Cardiac fibroblast (primary cell): ENCODE results near the gene KCNQ5.

Experiments
- DNase-seq, 2 donors: peaks; one replicate each; pipeline versions ENCODE4 v3.0.0 to v3.0.0-alpha.2; 2010; ENCODE audit warnings: low read depth in 2 of 2
- H3K4me3 ChIP-seq, 2 donors: replicated peaks in 1 of 2; 1 replicate in 1 of 2; 2 replicates in 1 of 2; pipeline ENCODE4 v1.5.1; 2011; ENCODE audit warnings: low read depth in 2 of 2, low read length in 2 of 2, mild to moderate bottlenecking in 2 of 2, moderate library complexity in 1 of 2
- CTCF ChIP-seq: IDR thresholded peaks from one replicate; pipeline ENCODE4 v1.5.1; 2011; ENCODE audit warnings: low read depth, mild to moderate bottlenecking, low read length, inconsistent platforms

KCNQ5 gene

DNA sequence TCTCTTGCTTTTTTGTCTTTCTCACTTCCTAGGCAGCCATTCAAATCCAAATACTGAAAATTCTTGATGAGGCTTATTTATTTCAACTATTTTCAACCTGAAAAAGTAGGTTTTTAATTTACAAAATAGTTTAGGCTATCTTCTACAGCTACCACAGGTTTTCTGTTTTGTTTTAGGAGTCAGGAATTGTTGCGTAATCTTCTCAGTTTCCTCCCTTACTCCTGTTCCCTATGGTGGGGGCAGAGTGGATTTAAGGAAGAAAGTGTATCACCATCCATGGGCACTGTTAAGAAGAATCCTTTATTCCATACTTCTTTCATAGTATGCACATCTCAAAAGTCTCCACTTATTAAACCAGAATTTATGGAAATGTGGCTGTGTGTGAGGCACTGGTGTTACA, 421.0 kb downstream of the KCNQ5 start:
- H3K4me3 ChIP-seq, result no peak overlapping the region
- peak in 1 of 2 donors; percentile 38 for DNase-seq
- no peak for TF ChIP-seq CTCF

DNA sequence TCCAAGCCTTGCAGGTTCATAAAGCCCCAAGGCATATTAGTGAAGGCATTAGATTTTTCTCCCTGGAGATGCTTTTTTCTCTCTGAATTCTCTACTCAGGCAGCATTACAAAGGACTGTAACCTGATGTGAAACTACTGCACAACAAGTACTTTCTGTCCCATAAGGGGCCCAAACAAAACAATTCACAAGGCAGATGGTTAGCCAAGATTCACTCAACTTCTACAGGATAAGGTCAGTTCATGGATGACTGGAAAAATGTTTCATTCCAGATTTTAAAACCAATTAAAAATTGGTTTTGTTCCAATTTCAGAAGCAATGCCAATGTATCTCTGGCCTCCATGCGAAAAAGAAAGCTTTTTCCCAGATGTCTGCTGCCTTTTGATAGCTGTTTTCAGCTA, 421.6 kb downstream of the KCNQ5 start:
- no peak for TF ChIP-seq CTCF
- no peak overlapping the region for H3K4me3 ChIP-seq
- DNase-seq, result no peak

DNA sequence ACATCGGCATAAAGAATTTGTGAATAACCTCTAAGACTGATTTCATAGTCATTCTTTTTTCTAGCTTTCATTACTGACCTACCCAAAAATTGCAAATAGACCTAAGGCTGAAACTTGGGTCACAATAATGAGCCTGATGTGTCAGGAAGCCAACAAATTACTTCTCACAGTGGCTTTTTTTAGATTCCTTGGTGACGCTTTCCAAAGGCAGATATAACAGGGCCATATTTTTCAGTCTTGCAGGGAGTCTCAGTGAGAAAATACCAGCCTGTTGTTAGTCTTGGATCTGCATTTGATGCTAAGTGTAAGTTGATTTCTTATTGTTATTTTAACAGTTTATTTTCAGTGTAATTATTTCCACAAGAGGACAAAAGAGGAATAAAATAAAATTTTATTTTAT, 423.7 kb downstream of the KCNQ5 start:
- no peak for TF ChIP-seq CTCF
- no peak for DNase-seq
- no peak overlapping the region for H3K4me3 ChIP-seq

- DNase-seq, result no peak
- H3K4me3 ChIP-seq, result no peak overlapping the region
- no peak for TF ChIP-seq CTCF
Observed at GRCh38 chr6:73047801-73048200, 425.9 kb downstream of the KCNQ5 start.

GRCh38 chr6:73049971-73050594, 428.2 kb downstream of the KCNQ5 start:
- TF ChIP-seq CTCF, result no peak
- H3K4me3 ChIP-seq, result no peak overlapping the region
- DNase-seq, result no peak

DNA sequence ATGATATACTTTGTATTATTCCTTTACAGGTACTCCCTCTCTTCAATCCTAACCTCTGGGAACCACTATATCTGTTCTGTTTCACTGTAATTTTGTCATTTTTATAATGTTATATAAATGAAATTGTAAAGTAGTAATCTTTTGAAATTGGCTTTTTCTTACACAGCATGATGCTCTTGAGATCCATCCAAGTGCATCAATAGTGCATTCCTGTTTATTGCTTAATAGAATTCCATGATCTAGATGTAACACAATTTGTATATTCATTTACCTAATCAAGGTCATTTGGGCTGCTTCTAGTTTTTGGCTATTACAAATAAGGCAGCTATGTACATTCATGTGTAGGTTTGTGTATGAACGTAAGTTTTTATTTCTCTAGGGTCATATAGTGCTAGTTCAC, 428.8 kb downstream of the KCNQ5 start:
- peak in 1 of 2 donors; percentile 22 for DNase-seq
- no peak overlapping the region for H3K4me3 ChIP-seq
- no peak for TF ChIP-seq CTCF

DNA sequence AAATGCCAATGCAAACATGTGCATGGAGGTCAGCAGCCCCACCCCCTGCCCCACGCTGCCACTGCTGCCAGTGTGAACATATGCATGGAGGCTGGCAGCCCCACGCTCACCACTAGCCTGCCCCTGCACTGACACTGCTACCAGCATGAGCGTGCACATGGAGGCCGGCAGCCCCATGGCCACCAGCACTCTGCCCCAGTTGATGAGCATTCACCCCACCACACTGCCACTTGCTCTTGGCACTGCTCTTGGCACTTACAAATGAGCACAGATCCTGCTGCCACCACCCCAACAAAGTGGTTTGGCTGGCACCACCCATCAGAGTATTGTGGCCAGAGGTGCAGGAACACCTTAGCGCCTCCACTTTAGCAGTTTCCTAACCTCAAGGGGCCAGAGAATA, 429.3 kb downstream of the KCNQ5 start:
- no peak for DNase-seq
- TF ChIP-seq CTCF, result no peak
- H3K4me3 ChIP-seq, result no peak overlapping the region
